Stimulated activated CD8-positive, alpha-beta memory T cell treated with anti-CD3 and anti-CD28 coated beads, Interleukin-7, amount 100 ng/mL, for 4 hours (primary cell): ENCODE results near the gene TMEM108.

Source experiments
- DNase-seq, 2 donors: peaks; one replicate each; pipeline ENCODE4 v3.0.0-alpha.2; 2020; ENCODE audit warnings: low read depth in 2 of 2

Gene TMEM108

GRCh38 chr3:133414021-133414392, 375.8 kb downstream of the TMEM108 start:
- DNase-seq = no peak

GRCh38 chr3:133418361-133418760, 380.2 kb downstream of the TMEM108 start:
- DNase-seq = no peak

- no peak for DNase-seq
These were observed 381.1 kb downstream of the TMEM108 start for GRCh38 chr3:133419151-133419909.

- no peak for DNase-seq
These were observed 387.0 kb downstream of the TMEM108 start for GRCh38 chr3:133424937-133425869.

- DNase-seq = no peak
These were observed 387.7 kb downstream of the TMEM108 start for GRCh38 chr3:133425898-133426297.

GRCh38 chr3:133426721-133427120, 388.5 kb downstream of the TMEM108 start:
- no peak for DNase-seq

- no peak for DNase-seq
These were observed 390.4 kb downstream of the TMEM108 start for GRCh38 chr3:133428552-133428951.

GRCh38 chr3:133429063-133429462, 390.9 kb downstream of the TMEM108 start:
- DNase-seq = no peak

- no peak for DNase-seq
These were observed 401.4 kb downstream of the TMEM108 start for GRCh38 chr3:133439563-133439962.

GRCh38 chr3:133440652-133441051, 402.5 kb downstream of the TMEM108 start:
- DNase-seq = no peak

GRCh38 chr3:133441867-133442270, 403.7 kb downstream of the TMEM108 start:
- no peak for DNase-seq

- no peak for DNase-seq
These were observed 404.3 kb downstream of the TMEM108 start for GRCh38 chr3:133442518-133442917.

GRCh38 chr3:133443649-133444422, 405.6 kb downstream of the TMEM108 start:
- no peak for DNase-seq

GRCh38 chr3:133444423-133444774, 406.2 kb downstream of the TMEM108 start:
- DNase-seq = no peak

GRCh38 chr3:133445108-133445507, 406.9 kb downstream of the TMEM108 start:
- DNase-seq = no peak
